WTC11 (cell line): ENCODE measurements around the gene MARK2.

Experiments used
- CTCF ChIP-seq: fragments of 200-600 bp; IDR thresholded peaks from 2 replicates; pipeline ENCODE4 v1.8.0; 2022; ENCODE audit warnings: antibody characterized with exemption
- STAT6 ChIP-seq: sonication (generic); formaldehyde crosslinking; conservative IDR thresholded peaks from 2 replicates; pipeline ENCODE4 v1.8.1; 2023; ENCODE audit warnings: mild to moderate bottlenecking, low read depth, missing genetic modification reagents, moderate library complexity

GRCh38 chr11:63931045-63931444 is 92.1 kb downstream of the MARK2 start:
- TF ChIP-seq CTCF (no peak), STAT6 (CRISPR knock-in tag) (no peak)
